Measurements from ENCODE around the gene GNAO1. TPM values are rescaled to one million over a fixed set of nuclear protein-coding genes. Genes with fewer than 3 reads are reported as not detected.

The GNAO1 gene
- total RNA-seq, 1 donor from 2014 or later = 2.0 TPM

GRCh38 chr16:56328276-56329022 lies 137.2 kb downstream of the GNAO1 start:
- Mint-ChIP-seq H3K36me3 (ENCODE audit: low read depth) (no peaks in the 10 kb centered on the region), H3K9me3 (no peaks in the 10 kb centered on the region), H3K27me3 (no peaks in the 10 kb centered on the region), H3K4me3 (no peak overlapping the region), H3K27ac (no peak overlapping the region), H3K4me1 (no peaks in the 10 kb centered on the region)
- intact Hi-C loops (cut with micrococcal nuclease) = no loop called here
- DNase-seq = no peak

- no peaks in the 10 kb centered on the region for H3K9me3 Mint-ChIP-seq
- no peak for DNase-seq
- H3K27me3 Mint-ChIP-seq = no peaks in the 10 kb centered on the region
- no peaks in the 10 kb centered on the region for H3K4me1 Mint-ChIP-seq
- H3K4me3 Mint-ChIP-seq = no peak overlapping the region
- H3K36me3 Mint-ChIP-seq (ENCODE audit: low read depth) = no peaks in the 10 kb centered on the region
- intact Hi-C loops (cut with micrococcal nuclease) = no loop called here
- no peak overlapping the region for H3K27ac Mint-ChIP-seq
Measured at GRCh38 chr16:56329887-56330286, 138.6 kb downstream of the GNAO1 start.

- Mint-ChIP-seq H3K27me3 (no peaks in the 10 kb centered on the region), H3K27ac (no peak overlapping the region), H3K4me1 (no peaks in the 10 kb centered on the region), H3K36me3 (ENCODE audit: low read depth) (no peaks in the 10 kb centered on the region), H3K4me3 (no peak overlapping the region), H3K9me3 (no peaks in the 10 kb centered on the region)
- intact Hi-C loops (cut with micrococcal nuclease) = no loop called here
- no peak for DNase-seq
Measured at GRCh38 chr16:56330476-56330875, 139.2 kb downstream of the GNAO1 start.

- no peaks in the 10 kb centered on the region for H3K9me3 Mint-ChIP-seq
- H3K27me3 Mint-ChIP-seq = no peaks in the 10 kb centered on the region
- DNase-seq = no peak
- H3K27ac Mint-ChIP-seq = no peak overlapping the region
- H3K4me1 Mint-ChIP-seq = no peaks in the 10 kb centered on the region
- no peak overlapping the region for H3K4me3 Mint-ChIP-seq
- no peaks in the 10 kb centered on the region for H3K36me3 Mint-ChIP-seq (ENCODE audit: low read depth)
- intact Hi-C loops (cut with micrococcal nuclease) = no loop called here
Measured at GRCh38 chr16:56331399-56331798, 140.1 kb downstream of the GNAO1 start.

- no peaks in the 10 kb centered on the region for H3K4me1 Mint-ChIP-seq
- no peak for DNase-seq
- H3K27ac Mint-ChIP-seq = no peak overlapping the region
- no peaks in the 10 kb centered on the region for H3K27me3 Mint-ChIP-seq
- H3K36me3 Mint-ChIP-seq (ENCODE audit: low read depth) = no peaks in the 10 kb centered on the region
- intact Hi-C loops (cut with micrococcal nuclease) = no loop called here
- no peak overlapping the region for H3K4me3 Mint-ChIP-seq
- H3K9me3 Mint-ChIP-seq = no peaks in the 10 kb centered on the region
Measured at GRCh38 chr16:56331915-56332314, 140.6 kb downstream of the GNAO1 start.

GRCh38 chr16:56332464-56333079 lies 141.3 kb downstream of the GNAO1 start:
- intact Hi-C loops (cut with micrococcal nuclease) = no loop called here
- no peaks in the 10 kb centered on the region for H3K9me3 Mint-ChIP-seq
- H3K4me1 Mint-ChIP-seq = no peaks in the 10 kb centered on the region
- H3K27ac Mint-ChIP-seq = no peak overlapping the region
- no peaks in the 10 kb centered on the region for H3K27me3 Mint-ChIP-seq
- DNase-seq = no peak
- no peaks in the 10 kb centered on the region for H3K36me3 Mint-ChIP-seq (ENCODE audit: low read depth)
- no peak overlapping the region for H3K4me3 Mint-ChIP-seq

- DNase-seq = no peak
- Mint-ChIP-seq H3K27ac (no peak overlapping the region), H3K4me1 (no peaks in the 10 kb centered on the region), H3K36me3 (ENCODE audit: low read depth) (no peaks in the 10 kb centered on the region), H3K9me3 (no peaks in the 10 kb centered on the region), H3K27me3 (no peaks in the 10 kb centered on the region), H3K4me3 (no peak overlapping the region)
- intact Hi-C loops (cut with micrococcal nuclease) = no loop called here
Measured at GRCh38 chr16:56334761-56335160, 143.5 kb downstream of the GNAO1 start.

GRCh38 chr16:56336071-56336688 lies 144.9 kb downstream of the GNAO1 start:
- intact Hi-C loops (cut with micrococcal nuclease) = no loop called here
- DNase-seq = no peak
- H3K27ac Mint-ChIP-seq = no peak overlapping the region
- no peaks in the 10 kb centered on the region for H3K27me3 Mint-ChIP-seq
- H3K36me3 Mint-ChIP-seq (ENCODE audit: low read depth) = no peaks in the 10 kb centered on the region
- H3K4me3 Mint-ChIP-seq = no peak overlapping the region
- H3K4me1 Mint-ChIP-seq = no peaks in the 10 kb centered on the region
- no peaks in the 10 kb centered on the region for H3K9me3 Mint-ChIP-seq

- Mint-ChIP-seq H3K9me3 (no peaks in the 10 kb centered on the region), H3K4me3 (no peak overlapping the region), H3K36me3 (ENCODE audit: low read depth) (no peaks in the 10 kb centered on the region), H3K4me1 (no peaks in the 10 kb centered on the region), H3K27me3 (no peaks in the 10 kb centered on the region), H3K27ac (no peak overlapping the region)
- intact Hi-C loops (cut with micrococcal nuclease) = no loop called here
- DNase-seq = no peak
Measured at GRCh38 chr16:56336711-56337110, 145.4 kb downstream of the GNAO1 start.

GRCh38 chr16:56337131-56337857 lies 146.0 kb downstream of the GNAO1 start:
- Mint-ChIP-seq H3K4me3 (no peak overlapping the region), H3K27me3 (no peaks in the 10 kb centered on the region), H3K4me1 (no peaks in the 10 kb centered on the region), H3K9me3 (no peaks in the 10 kb centered on the region), H3K27ac (no peak overlapping the region), H3K36me3 (ENCODE audit: low read depth) (no peaks in the 10 kb centered on the region)
- intact Hi-C loops (cut with micrococcal nuclease) = no loop called here
- DNase-seq = no peak

GRCh38 chr16:56337858-56338325 lies 146.6 kb downstream of the GNAO1 start:
- no peaks in the 10 kb centered on the region for H3K27me3 Mint-ChIP-seq
- intact Hi-C loops (cut with micrococcal nuclease) = no loop called here
- no peaks in the 10 kb centered on the region for H3K9me3 Mint-ChIP-seq
- H3K27ac Mint-ChIP-seq = no peak overlapping the region
- no peaks in the 10 kb centered on the region for H3K4me1 Mint-ChIP-seq
- no peak for DNase-seq
- H3K36me3 Mint-ChIP-seq (ENCODE audit: low read depth) = no peaks in the 10 kb centered on the region
- no peak overlapping the region for H3K4me3 Mint-ChIP-seq

- Mint-ChIP-seq H3K4me1 (no peaks in the 10 kb centered on the region), H3K27ac (no peak overlapping the region), H3K27me3 (no peaks in the 10 kb centered on the region), H3K9me3 (no peaks in the 10 kb centered on the region), H3K36me3 (ENCODE audit: low read depth) (no peaks in the 10 kb centered on the region), H3K4me3 (no peak overlapping the region)
- no peak for DNase-seq
- intact Hi-C loops (cut with micrococcal nuclease) = no loop called here
Measured at GRCh38 chr16:56338566-56339318, 147.5 kb downstream of the GNAO1 start.

- H3K27ac Mint-ChIP-seq = no peak overlapping the region
- no peak overlapping the region for H3K4me3 Mint-ChIP-seq
- no peaks in the 10 kb centered on the region for H3K4me1 Mint-ChIP-seq
- no peaks in the 10 kb centered on the region for H3K9me3 Mint-ChIP-seq
- H3K27me3 Mint-ChIP-seq = no peaks in the 10 kb centered on the region
- intact Hi-C loops (cut with micrococcal nuclease) = no loop called here
- H3K36me3 Mint-ChIP-seq (ENCODE audit: low read depth) = no peaks in the 10 kb centered on the region
- no peak for DNase-seq
Measured at GRCh38 chr16:56339431-56340195, 148.3 kb downstream of the GNAO1 start.
